A549 (cell line): ENCODE measurements around the gene WFIKKN1. TPM values are rescaled to one million over a fixed set of nuclear protein-coding genes. Genes with fewer than 3 reads are reported as not detected.

Experiments used
- ATAC-seq, 2 experiments: fragments of 200-7000 bp in 1 of 2; fragments of >200 bp in 1 of 2; cut with Nextera tagmentation in 1 of 2; cut with Tn5 transposase in 1 of 2; 3 replicates each; pipeline versions ENCODE4 v1.8.0 to v1.9.1; 2018 to 2020; ENCODE audit warnings: mild to moderate bottlenecking in 1 of 2, moderate library complexity in 1 of 2
- CTCF ChIA-PET: fragments of 300-600 bp; sonication (Branson Sonifier 250); formaldehyde crosslinking; extraction: SDS; loops from one replicate; lab custom pipeline; 2021; ENCODE audit warnings: antibody characterized with exemption, inconsistent platforms; lab: Yijun Ruan, JAX
- POLR2A ChIA-PET: fragments of 350-600 bp; formaldehyde crosslinking; extraction: SDS; loops from one replicate; lab custom pipeline; 2021; ENCODE audit warnings: antibody characterized with exemption, inconsistent platforms; lab: Yijun Ruan, JAX
- DNase-seq, 2 experiments: peaks; one replicate each; pipeline versions ENCODE4 v3.0.0 to v3.0.0-alpha.2; 2011 to 2016; ENCODE audit warnings: low read depth in 1 of 2, low spot score in 1 of 2
- FAIRE-seq: peaks from 2 replicates; lab custom pipeline; 2011; peaks lifted over from hg19 to GRCh38; lab: Jason Lieb, UNC
- H3K27ac ChIP-seq, 2 experiments: fragments of >200 bp; sonication (Bioruptor Twin); formaldehyde crosslinking; 3 replicates each; pipeline ENCODE4 v1.5.1; 2016 to 2017
- H3K4me1 ChIP-seq: fragments of >200 bp; sonication (Bioruptor Twin); formaldehyde crosslinking; 3 replicates; pipeline ENCODE4 v1.6.1; 2016
- H3K4me2 ChIP-seq: fragments of >200 bp; sonication (Bioruptor Twin); formaldehyde crosslinking; 3 replicates; pipeline ENCODE4 v1.6.1; 2016
- H3K4me3 ChIP-seq: fragments of >200 bp; sonication (Bioruptor Twin); formaldehyde crosslinking; 3 replicates; pipeline ENCODE4 v1.5.1; 2016
- H3K9me3 ChIP-seq: fragments of >200 bp; sonication (Bioruptor Twin); formaldehyde crosslinking; 3 replicates; pipeline ENCODE4 v1.6.1; 2016
- CBX2 ChIP-seq: fragments of 200-600 bp; sonication (generic); IDR thresholded peaks from 2 replicates; pipeline ENCODE4 v1.6.1; 2016; ENCODE audit warnings: low read depth, mild to moderate bottlenecking, borderline replicate concordance
- CHD4 ChIP-seq: fragments of 200-600 bp; sonication (generic); IDR thresholded peaks from 2 replicates; pipeline ENCODE4 v1.6.1; 2016; ENCODE audit warnings: antibody characterized with exemption, mild to moderate bottlenecking, borderline replicate concordance
- ESRRA ChIP-seq: fragments of 150-350 bp; IDR thresholded peaks from 2 replicates; pipeline ENCODE4 v1.6.1; 2014; ENCODE audit warnings: mild to moderate bottlenecking, low read length, borderline replicate concordance
- FOSB ChIP-seq: fragments of 250-450 bp; sonication (Bioruptor Pico); IDR thresholded peaks from 2 replicates; pipeline ENCODE4 v1.5.0; 2020; ENCODE audit warnings: mild to moderate bottlenecking, moderate library complexity
- FOSL2 ChIP-seq, 2 experiments: fragments of 450-650 bp in 1 of 2; fragments of >200 bp in 1 of 2; sonication (Bioruptor Twin) in 1 of 2; formaldehyde crosslinking; IDR thresholded peaks; 2 replicates each; pipeline versions ENCODE4 v1.5.0 to v1.6.1; 2016 to 2020; ENCODE audit warnings: mild to moderate bottlenecking in 1 of 2, moderate library complexity in 1 of 2
- GATA3 ChIP-seq: IDR thresholded peaks from 2 replicates; pipeline ENCODE4 v1.6.1; 2012; ENCODE audit warnings: borderline replicate concordance
- HDAC2 ChIP-seq: fragments of 200-600 bp; sonication (generic); IDR thresholded peaks from 2 replicates; pipeline ENCODE4 v1.6.1; 2016
- JUN ChIP-seq, 2 experiments: fragments of >200 bp; sonication (Bioruptor Twin); formaldehyde crosslinking; IDR thresholded peaks; 2 replicates in 1 of 2; 3 replicates in 1 of 2; pipeline ENCODE4 v1.6.1; 2016 to 2017
- JUNB ChIP-seq: fragments of >200 bp; sonication (Bioruptor Twin); formaldehyde crosslinking; IDR thresholded peaks from 2 replicates; pipeline ENCODE4 v1.6.1; 2016
- MAZ ChIP-seq: fragments of 150-350 bp; IDR thresholded peaks from 2 replicates; pipeline ENCODE4 v1.6.1; 2014; ENCODE audit warnings: antibody characterized with exemption, low read depth, low read length, borderline replicate concordance
- NPAS2 ChIP-seq: fragments of 250-450 bp; sonication (Bioruptor Pico); IDR thresholded peaks from 2 replicates; pipeline ENCODE4 v1.8.0; 2022; ENCODE audit warnings: mild to moderate bottlenecking, moderate library complexity, borderline replicate concordance
- POLR2AphosphoS2 ChIP-seq: conservative IDR thresholded peaks from 2 replicates; pipeline ENCODE4 v1.6.1; 2012; ENCODE audit warnings: low read length, improper control_type of control experiment, inconsistent platforms
- RNF2 ChIP-seq: fragments of 200-600 bp; sonication (generic); IDR thresholded peaks from 2 replicates; pipeline ENCODE4 v1.6.1; 2016; ENCODE audit warnings: low read depth, mild to moderate bottlenecking, antibody characterized with exemption, moderate library complexity, borderline replicate concordance
- ZC3H11A ChIP-seq: fragments of 450-650 bp; IDR thresholded peaks from 2 replicates; pipeline ENCODE4 v1.6.1; 2014; ENCODE audit warnings: antibody characterized with exemption, mild to moderate bottlenecking
- ZFP36 ChIP-seq: fragments of 450-650 bp; IDR thresholded peaks from 2 replicates; pipeline ENCODE4 v1.6.1; 2014; ENCODE audit warnings: borderline replicate concordance; ENCODE audit not compliant: partially characterized antibody
- WGBS: methylation state at CpG from one replicate; pipeline ENCODE4 v1.1.6; 2017; ENCODE audit errors: missing lambda C conversion rate; 5-methylcytosine and 5-hydroxymethylcytosine counted together
- polyA plus RNA-seq, 4 experiments: library from polyadenylated mRNA; depleted of rRNA in 3 of 4; stranded (reverse); fragments of >200 nt; fragmentation: RNase III in 1 of 4; extraction: RNeasy Plus Mini Kit Qiagen cat#74134 plus additional on column Dnase treatment in 1 of 4; gene quantifications; 2 replicates in 3 of 4; 3 replicates in 1 of 4; pipeline ENCODE4 v1.2.3, GENCODE V29; 2011 to 2017
- TF ChIP-seq, protein P1 (sequence below): fragments of >200 bp; sonication (Bioruptor Twin); formaldehyde crosslinking; IDR thresholded peaks from 3 replicates; pipeline ENCODE4 v1.5.1; 2016
- TF ChIP-seq, protein P2 (sequence below): fragments of >200 bp; sonication (Bioruptor Twin); formaldehyde crosslinking; IDR thresholded peaks from 2 replicates; pipeline ENCODE4 v1.6.1; 2016
- TF ChIP-seq, protein P3 (sequence below): fragments of 250-450 bp; sonication (Bioruptor Pico); IDR thresholded peaks from 2 replicates; pipeline ENCODE4 v1.5.0; 2020; ENCODE audit warnings: low read depth, mild to moderate bottlenecking, moderate library complexity

The WFIKKN1 gene
- polyA plus RNA-seq, 2 of the 4 experiments (the other 2 are of a cell fraction) = 0.05 to 0.23 TPM

- POLR2A ChIA-PET = no interaction called here
- Histone ChIP-seq H3K9me3 (no peaks in the 10 kb centered on the region), H3K27ac (no peak overlapping the region), H3K4me2 (0 out of 3 replicates have a peak overlapping the region, but pooled peaks have one; percentile 18), H3K4me3 (no peak overlapping the region), H3K4me1 (peaks cover 24% of the 10 kb centered on the region)
- TF ChIP-seq ESRRA (no peak), GATA3 (no peak), FOSB (CRISPR knock-in tag) (no peak)
- FAIRE-seq (no peak), DNase-seq (no peak), ATAC-seq (no peak)
- 86% methylated on average over 22 of the region's 24 CpGs for WGBS
- CTCF ChIA-PET = interaction anchor here (0.9 to 3.1 kb wide), 8 partner anchors 21 to 83 kb away, joined by 3 to 14 read pairs (median 3); partner anchors contain the start of genes METTL26 and RHBDL1
Observed at GRCh38 chr16:592518-593306, 38.1 kb upstream of the WFIKKN1 start.

DNA sequence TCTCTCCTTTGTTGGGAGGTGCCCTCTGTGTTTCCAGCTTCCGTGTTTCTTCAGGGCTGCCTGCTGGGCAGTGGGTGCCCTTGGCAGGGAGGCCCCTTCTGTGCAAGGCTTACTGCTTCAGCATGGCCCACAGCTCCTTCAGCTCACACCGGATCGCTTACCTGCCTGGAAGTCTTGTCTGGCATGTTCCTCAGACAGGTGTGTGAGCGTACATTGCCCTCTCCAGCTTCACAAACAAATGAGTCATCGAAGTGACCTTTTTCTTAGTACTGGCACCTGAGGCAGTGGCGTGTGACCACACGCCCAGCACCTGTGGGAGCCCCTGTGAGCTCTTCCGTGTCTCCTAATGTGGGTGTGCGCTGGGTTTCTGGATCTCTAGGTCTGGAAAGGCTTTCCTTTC is 37.4 kb upstream of the WFIKKN1 start:
- CTCF ChIA-PET = interaction anchor here (0.9 to 1.8 kb wide), 9 partner anchors 14 to 82 kb away, joined by 3 to 5 read pairs (median 3); partner anchors contain the start of genes METTL26 and RHBDL1
- FAIRE-seq = no peak
- Histone ChIP-seq H3K27ac (no peak overlapping the region), H3K9me3 (no peaks in the 10 kb centered on the region), H3K4me2 (peak overlapping the region; percentile 18; the same call in 1 of the 3 replicates)
- WGBS = 80% methylated on average over 9 of the region's 9 CpGs
- TF ChIP-seq FOSL2 (IDR thresholded peaks at IDR 0.05) = no peak
- TF ChIP-seq FOSL2 (CRISPR knock-in tag; IDR thresholded peaks at IDR 0.05) = peak; percentile 32; the same call in 1 of the 2 replicates
- TF ChIP-seq ZFP36 = no peak
- TF ChIP-seq, all 56 proteins: peak for 1
- no peak overlapping the region for H3K4me3 ChIP-seq
- POLR2A ChIA-PET = no interaction called here
- ATAC-seq = no peak
- DNase-seq = no peak
- peaks cover 20% of the 10 kb centered on the region for H3K4me1 ChIP-seq

DNA sequence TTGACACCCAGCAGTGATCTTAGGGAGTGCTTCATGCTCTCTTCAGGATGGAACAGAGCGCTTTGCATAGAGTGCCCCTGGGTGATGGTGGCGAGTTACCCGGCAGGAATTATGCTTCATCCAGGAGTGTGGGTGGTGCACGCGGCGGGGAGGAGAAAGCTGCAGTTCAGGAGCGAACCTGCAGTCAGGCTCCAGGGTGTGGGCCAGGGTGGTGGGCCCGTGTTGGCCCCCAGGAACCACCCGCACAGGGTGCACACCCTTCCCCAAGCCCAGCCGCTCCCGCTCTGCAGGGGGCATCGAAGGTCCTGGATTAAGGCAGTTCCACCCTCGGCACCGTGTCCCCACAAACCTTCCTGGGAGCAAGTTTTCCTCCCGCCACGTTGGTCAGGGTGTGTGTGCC is 37.0 kb upstream of the WFIKKN1 start:
- H3K4me2 ChIP-seq = no peak overlapping the region
- peaks cover 20% of the 10 kb centered on the region for H3K4me1 ChIP-seq
- no peak overlapping the region for H3K27ac ChIP-seq
- no peak overlapping the region for H3K4me3 ChIP-seq
- H3K9me3 ChIP-seq = no peaks in the 10 kb centered on the region
- ChIA-PET CTCF (interaction anchor here (0.8 to 2.8 kb wide), 11 partner anchors 11 to 82 kb away, joined by 3 to 12 read pairs (median 3); partner anchors contain the start of genes METTL26 and RHBDL1), POLR2A (no interaction called here)
- DNase-seq (no peak), ATAC-seq (no peak), FAIRE-seq (no peak)
- TF ChIP-seq ZC3H11A = no peak
- TF ChIP-seq JUNB = no peak
- no peak for TF ChIP-seq POLR2AphosphoS2
- TF ChIP-seq HDAC2 = no peak
- no peak for TF ChIP-seq NPAS2
- TF ChIP-seq JUN (IDR thresholded peaks at IDR 0.05) = no peak
- no peak for TF ChIP-seq CBX2
- no peak for TF ChIP-seq CHD4
- no peak for TF ChIP-seq FOSB (CRISPR knock-in tag)
- TF ChIP-seq MAZ = no peak
- TF ChIP-seq, protein P1, sequence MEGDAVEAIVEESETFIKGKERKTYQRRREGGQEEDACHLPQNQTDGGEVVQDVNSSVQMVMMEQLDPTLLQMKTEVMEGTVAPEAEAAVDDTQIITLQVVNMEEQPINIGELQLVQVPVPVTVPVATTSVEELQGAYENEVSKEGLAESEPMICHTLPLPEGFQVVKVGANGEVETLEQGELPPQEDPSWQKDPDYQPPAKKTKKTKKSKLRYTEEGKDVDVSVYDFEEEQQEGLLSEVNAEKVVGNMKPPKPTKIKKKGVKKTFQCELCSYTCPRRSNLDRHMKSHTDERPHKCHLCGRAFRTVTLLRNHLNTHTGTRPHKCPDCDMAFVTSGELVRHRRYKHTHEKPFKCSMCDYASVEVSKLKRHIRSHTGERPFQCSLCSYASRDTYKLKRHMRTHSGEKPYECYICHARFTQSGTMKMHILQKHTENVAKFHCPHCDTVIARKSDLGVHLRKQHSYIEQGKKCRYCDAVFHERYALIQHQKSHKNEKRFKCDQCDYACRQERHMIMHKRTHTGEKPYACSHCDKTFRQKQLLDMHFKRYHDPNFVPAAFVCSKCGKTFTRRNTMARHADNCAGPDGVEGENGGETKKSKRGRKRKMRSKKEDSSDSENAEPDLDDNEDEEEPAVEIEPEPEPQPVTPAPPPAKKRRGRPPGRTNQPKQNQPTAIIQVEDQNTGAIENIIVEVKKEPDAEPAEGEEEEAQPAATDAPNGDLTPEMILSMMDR = no peak
- TF ChIP-seq, protein P2, sequence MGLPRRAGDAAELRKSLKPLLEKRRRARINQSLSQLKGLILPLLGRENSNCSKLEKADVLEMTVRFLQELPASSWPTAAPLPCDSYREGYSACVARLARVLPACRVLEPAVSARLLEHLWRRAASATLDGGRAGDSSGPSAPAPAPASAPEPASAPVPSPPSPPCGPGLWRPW = no peak
- no peak for TF ChIP-seq RNF2
- TF ChIP-seq, protein P3, sequence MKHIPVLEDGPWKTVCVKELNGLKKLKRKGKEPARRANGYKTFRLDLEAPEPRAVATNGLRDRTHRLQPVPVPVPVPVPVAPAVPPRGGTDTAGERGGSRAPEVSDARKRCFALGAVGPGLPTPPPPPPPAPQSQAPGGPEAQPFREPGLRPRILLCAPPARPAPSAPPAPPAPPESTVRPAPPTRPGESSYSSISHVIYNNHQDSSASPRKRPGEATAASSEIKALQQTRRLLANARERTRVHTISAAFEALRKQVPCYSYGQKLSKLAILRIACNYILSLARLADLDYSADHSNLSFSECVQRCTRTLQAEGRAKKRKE = no peak
- 88% methylated on average over 12 of the region's 16 CpGs for WGBS
